ENCODE results near the gene MEX3D.

MEX3D gene

DNA sequence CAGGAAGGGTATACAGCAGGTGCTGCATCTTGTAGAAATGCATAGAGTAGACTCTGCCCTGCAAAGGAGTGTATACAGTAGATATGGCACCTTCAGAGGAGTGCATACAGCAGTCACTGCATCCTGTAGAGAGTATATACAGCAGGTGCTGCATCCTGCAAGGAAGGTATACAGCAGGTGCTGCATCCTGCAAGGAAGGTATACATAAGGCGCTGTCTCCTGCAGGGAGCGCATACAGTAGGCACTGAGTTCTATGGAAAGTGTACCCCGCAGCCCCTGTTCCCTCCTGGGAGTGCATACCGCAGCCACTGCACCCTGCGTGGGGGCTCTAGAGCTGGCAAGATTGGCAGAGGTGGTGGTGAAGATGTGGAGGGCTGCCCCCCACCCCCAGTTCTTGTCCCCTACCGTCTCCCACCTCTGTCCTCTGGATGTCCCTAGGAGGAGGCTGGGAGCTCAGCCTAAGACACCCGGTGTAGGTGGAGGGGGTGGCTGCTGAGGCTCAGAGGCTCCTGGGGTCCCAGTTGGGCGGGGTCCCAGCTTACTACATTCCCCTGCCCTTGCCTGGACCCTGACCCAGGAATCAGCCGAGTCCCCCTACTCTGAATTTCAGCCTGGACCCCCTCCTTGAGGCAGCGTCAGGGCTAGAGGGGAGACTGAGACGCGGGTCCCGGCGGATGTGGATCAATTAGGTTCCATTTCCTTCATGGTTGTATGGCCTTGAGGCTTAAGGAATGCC, 53.0 kb downstream of the MEX3D start:
- no peak for DNase-seq

DNA sequence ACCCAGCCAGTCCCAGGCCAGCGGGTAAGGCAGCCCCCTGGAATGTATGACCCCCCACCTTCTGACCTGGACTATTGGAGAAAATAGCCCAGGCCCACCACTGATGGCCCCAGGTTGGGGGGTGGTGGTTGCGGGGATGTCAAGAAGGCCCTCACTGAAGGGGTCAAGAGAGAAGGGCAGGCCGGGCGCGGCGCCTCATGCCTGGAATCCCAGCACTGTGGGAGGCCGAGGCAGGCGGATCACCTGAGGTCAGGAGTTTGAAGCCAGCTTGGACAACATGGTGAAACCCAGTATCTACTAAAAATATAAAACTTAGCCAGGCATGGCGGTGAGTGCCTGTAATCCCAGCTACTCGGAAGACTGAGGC, 53.8 kb downstream of the MEX3D start:
- DNase-seq, result no peak

DNA sequence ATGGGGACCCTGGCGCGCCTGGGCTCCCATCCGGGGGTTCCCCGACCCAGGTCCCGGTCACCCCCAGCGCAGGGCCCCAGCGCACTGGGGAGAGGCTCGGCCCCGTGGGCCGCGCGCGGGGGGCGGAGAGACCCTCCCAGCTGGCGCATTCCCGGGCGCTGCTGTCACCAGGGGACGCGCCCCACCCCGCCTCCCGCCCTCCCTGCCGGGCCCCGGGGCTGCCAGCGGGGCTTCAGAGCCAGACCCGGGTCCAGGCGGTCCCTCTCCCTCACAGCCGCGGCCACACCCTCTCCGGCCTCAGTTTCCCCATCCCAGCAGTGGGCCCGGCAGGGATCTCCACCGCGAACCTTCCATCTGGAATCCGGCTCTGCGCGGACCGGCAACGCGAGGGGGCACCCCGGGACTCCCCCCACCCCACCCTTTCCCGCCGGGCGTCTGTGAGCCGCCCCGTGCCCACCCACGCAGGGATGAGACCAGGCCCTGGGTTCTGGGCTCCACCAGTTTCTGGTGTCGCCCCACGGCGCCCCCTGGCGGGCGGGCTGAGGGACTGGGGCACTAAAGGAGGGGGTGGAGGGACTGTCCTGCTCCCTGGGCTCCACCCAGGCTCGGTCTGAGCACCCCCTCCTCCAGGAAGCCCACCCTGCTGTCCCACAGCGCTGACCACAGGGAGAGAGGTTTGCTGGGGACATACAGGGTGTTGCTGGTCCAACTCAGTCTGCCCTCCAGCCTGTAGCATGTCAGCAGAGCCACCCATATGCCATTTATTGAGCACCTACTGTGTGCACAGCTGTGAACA, 54.4 kb downstream of the MEX3D start:
- DNase-seq, result no peak

DNA sequence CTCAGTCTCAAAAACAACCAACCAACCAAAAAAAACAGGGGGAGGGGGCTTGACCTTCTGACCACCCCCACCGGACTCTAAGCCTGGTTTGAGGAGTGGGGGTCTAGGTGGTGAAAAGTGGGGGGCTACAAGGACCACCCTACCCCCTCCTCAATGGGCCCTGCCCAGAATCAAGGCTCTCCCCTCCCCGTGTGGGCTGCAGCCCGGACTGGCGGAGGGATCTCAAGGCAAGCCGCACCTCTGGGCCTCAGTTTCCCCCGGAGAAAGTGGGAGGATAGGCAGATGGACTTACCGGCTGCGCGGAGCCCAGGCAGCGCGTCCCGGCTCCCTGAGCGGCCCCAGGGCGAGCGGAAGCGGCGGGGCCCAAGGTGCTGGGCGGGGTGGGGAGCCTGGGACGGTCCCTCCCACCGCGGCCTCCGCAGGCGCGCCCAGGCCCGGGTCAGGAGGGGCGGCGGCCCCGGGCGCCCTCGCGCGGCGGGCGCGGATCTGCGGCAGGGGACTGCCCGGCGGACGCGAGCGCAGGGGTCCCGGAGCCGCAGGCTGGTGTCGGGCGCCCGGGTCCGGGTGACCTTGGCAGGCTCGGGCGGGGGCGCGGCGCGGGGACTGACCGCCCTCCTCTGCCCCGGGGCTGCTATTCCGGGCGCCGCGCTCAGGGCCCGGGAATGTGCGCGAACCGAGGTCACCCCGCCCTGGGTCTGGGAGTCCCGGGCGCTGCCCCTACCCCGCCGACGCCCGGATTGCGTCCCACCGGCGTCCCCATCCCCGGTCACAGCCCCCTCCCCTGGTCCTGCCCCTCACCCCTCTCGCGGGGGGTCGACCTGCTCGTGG, 55.2 kb downstream of the MEX3D start, which contains the start of gene ADAMTSL5:
Gene ADAMTSL5 (minus strand): TSS at position 349 of the 828 bp plus-strand sequence. CDS start 2,076 bp downstream, outside the sequence.
- DNase-seq, result no peak

DNA sequence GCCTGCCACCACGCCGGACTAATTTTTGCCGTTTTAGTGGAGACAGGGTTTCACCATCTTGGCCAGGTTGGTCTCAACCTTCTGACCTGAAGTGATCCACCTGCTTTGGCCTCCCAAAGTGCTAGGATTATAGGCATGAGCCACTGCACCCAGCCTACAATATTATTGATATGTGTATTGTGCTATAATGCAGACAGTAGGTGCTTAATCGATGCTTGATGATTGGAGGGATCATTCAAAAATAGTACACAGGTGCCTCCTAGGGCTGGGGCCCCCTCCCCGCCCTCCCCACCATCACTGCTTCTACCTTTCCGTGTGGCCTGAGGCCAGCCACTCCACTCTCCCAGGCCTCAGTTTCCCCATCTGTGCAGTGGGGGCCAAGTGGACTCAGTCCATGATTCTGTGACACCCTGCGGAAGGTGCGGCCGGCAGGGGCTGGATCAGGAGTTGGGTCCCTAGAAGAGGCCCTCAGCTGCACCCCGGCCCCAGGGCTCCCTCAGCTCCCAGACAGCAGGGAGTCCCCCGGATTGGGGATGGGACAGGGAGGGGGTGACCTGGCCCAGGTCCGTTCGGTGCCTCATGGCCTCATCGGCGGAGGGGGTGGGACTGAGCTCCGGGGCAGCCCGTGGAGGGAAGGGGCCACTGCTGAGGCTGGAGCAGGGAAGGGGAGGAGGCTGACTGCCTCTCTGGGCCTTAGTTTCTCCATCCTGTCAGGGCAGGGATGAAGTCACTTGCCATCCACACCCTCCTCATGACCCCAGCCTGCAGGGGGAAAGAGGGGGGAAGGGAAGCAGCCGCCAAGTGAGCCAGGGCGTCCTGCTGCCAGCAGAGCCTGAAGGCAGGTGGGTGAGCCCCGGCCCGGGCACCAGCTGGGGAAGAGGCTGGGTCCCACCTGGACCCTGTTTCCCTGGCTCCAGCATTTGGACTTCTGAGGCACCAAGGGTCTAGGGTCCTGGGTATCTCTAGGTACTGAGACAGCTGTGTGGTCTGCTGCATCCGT, 56.5 kb downstream of the MEX3D start:
- no peak for DNase-seq

DNA sequence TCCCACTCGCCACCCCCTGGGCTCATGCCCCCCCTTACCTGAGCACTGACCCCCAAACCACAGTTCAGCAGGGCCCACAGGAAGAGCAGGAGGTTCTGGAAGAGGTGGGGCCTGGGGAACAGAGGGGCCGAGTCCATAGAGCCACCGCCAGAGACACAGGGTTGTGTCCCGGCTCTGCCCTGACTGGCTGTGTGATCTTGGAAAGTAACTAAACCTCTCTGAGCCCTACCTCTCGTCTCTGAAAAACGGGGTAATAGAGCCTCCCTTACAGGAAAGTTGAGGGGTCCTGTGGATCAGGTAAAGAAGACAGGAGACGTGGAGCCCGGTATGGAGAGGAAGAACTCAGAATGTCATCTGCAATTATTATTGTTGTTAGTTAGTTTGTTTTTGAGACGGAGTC, 57.3 kb downstream of the MEX3D start:
- DNase-seq, result no peak

DNA sequence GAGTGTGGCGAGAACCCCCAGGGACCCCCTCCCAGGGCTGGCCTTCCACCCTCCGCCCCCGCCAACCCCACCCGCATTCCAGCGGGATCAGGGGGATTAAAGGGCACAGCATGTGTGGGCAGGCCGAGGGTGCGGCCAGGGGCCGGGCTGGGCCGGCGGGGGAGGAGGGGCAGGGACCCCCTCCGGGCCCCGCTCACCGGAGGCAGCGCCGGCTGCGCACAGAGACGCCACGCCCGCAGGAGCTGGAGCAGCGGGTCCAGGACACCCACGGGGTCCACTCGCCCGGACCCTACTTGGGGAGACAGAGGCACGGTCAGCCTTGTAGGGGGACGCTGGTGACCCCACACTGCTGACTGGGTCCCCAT, 57.7 kb downstream of the MEX3D start:
- DNase-seq, result no peak

DNA sequence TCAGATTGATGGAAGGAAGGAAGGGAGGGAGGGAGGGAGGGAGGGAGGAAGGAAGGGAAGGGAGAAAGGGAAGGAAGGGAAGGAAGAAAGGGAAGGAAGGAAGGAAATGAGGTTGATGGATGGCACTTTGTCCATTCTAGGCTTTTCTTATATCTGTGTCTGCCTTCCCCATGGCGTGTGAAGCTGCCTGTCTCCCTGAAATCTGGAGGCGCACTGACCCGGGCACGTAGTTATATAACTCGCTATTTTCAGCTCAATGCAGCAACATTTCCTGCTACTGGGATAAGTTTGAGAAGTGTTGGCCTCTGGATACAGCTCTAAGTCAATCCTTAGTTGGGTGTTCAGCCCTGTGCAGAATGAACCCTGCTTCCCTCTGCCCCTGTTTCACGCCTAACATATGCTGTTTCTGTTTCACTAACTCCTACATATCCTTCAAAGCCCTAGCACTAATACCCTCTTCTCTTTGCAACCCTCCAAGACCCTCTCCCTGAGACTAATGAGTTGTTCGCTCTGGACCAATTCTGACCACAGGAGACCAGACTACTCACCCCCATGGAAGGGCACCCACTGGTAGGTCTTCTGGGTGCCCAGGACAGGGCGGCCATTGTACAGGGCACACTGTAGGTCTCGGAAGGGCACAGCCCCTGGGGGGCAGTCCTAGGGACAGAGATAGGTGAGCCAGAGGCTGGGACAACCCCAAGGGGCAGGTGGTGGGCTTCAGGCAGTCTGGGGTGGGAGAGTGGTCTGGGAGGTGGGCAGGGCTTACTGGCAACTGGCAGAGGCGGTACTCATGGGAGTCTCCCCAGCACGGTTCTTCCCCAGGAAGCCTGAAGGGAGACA, 58.3 kb downstream of the MEX3D start:
- DNase-seq, result no peak

DNA sequence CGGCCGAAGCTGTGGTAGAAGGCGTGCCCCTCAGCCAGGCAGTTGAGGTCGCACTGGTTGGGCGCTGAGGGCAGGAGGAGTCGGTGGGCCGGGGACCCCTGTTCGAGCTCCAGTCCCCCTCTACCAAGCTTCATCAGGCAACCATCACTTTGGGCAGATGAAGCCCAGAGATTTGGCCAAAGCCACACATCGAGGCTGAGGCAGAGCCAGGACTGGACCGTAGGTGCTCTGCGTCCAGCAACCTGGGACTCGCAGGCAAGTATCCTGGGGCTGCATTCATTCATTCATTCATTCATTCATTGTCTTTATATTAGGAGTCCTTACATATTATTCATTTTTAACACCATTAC, 59.6 kb downstream of the MEX3D start:
- DNase-seq, result no peak

DNA sequence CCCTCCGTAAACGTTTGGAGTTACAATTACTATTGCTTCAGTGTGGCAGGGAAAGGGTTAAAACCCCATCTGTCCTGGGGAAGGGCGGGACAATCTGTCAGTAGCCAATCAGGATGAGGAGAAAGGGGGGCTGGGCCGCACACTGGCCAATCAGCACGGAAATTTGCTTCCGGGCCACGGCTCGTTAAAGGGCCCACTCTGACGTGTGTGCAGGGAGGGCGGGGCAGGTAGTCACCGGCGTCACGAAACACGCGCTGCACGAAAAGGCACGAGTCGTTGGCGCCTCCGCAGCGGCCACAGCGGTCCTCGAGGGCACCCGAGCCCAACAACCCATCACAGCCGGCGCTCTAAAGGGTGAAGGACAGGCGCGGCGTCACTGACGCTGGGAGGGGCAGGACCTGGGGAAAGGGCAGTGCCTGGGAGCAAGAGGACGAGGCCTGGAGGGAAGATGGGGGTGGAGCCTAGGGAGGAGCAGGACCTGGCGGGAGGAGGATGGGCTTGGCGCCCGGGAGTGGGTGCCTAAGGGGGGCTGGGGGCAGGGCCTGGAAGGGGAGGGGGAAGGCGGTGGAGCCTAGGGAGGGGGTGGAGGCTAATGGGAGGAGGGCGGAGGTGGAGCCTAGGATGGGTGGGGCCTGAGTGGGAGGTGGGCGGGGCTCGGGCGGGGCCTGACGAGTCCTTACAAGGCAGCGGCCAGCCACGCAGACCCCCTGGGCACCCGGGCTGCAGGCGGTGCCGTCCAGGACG, 60.2 kb downstream of the MEX3D start:
- DNase-seq, result peak; percentile 95

DNA sequence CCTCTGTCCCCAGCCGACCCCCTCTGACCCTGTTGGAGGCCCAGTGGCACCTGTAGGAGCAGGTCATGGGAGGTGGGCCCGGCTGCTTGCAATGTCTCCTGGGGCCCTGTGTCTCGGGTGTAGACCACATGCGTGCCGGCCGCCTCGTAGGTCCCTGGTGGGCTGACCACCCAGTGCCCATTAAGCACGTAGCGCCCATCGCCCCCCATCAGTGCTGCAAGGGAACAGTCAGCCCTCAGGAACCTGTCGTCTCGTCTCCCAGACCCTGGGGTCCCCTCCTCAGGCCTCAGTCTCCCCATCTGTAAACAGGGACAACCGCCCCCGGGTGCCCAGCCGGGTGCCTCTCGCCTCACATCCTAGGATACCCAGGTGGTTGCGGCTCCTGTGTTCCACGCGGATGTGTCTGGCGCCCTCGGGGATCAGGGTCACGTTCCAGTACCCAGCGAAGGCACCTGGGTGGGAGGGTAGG, 60.9 kb downstream of the MEX3D start:
- no peak for DNase-seq

DNA sequence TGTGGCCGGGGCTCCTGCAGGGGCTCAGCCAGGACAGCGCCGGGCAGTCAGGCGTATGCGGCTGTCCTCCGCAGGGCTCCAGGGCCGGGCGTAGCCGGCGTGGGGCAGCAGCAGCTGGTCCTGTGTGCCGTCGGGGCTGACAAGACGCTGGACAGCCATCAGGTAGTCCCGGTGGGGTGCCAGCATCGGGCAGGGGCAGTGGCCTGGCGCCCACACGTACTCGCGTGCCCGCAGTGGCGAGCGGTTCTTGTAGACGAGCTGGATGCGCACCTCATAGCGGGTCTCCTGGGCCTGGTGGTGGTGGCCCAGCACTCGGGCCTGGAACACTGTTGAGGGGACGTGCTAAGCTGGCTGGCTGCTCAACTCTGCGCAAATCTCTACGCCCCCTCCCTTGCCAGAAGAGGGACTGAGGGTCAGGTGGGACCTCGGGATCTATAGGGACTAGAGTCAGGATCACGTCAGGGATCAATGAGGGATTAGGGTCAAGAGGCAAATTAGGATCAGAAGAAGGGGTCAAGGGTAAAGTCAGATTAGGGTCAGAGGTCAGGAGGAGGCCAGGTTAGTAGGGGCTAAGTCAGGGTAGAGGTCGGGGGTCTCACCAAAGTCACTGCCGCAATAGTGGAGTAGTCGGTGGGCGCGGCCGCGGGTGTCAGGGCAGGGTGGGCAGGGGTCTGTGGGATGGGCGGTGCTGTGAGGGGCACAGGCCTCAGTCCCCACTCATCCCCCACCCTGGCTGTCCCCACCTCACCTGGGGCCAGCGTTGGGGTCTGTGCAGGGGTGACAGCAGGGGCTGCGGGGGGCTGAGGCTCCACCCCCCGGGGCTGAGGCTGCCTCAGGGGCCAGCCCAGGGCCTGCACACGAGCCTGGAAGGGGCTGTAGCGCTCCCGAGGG, 61.9 kb downstream of the MEX3D start:
- no peak for DNase-seq

DNA sequence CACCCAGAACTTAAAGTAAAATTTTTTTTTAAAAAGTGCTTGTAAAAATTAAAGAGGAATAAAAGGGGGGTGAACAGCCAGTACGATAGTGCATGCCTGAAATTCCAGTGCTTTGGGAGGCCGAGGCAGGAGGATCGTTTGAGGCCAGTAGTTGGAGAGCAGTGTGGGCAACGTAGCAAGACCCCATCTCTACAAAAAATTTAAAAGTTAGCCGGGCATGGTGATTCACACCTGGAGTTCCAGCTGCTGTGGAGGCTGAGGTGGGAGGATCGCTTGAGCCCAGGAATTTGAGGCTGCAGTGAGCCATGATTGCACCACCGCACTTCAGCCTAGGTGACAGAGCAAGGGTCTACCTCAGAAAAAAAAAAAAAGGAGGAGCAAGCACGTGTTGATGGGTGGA, 63.1 kb downstream of the MEX3D start:
- DNase-seq, result no peak

Measured in right forelimb (tissue), 1 donor.